SU-DHL-6 (cell line): ENCODE data around the gene TRIM33.

Experiments used
- CTCF ChIP-seq: fragments of 200-600 bp; sonication (generic); IDR thresholded peaks from one replicate; pipeline ENCODE4 v1.5.1; 2017; ENCODE audit warnings: antibody characterized with exemption, mild to moderate bottlenecking, low read length, moderate library complexity; ENCODE audit not compliant: insufficient read depth, poor library complexity, severe bottlenecking
- EZH2phosphoT487 ChIP-seq: fragments of 200-600 bp; sonication (generic), shearing (Covaris generic); conservative IDR thresholded peaks from 2 replicates; pipeline ENCODE4 v1.6.1; 2018; ENCODE audit warnings: mild to moderate bottlenecking, antibody characterized with exemption, low read length, moderate library complexity, mixed read lengths

DNA sequence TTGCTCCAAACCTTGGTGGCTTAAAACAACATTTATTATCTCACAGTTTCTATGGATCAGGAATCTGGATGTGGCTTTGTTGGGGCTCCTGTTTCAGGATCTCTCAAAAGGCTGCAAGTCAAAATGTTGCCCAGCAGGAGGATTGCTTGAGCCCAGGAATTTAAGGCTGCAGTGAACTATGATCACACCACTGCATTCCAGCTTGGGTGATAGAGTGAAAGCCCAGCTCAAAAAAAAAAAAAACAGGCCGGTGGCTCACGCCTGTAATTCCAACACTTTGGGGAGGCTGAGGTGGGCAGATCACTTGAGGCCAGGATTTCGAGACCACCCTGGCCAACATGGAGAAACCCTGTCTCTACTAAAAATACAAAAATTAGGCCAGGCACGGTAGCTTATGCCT lies 40.4 kb upstream of the TRIM33 start:
- TF ChIP-seq CTCF = no peak
- no peak for TF ChIP-seq EZH2phosphoT487
